ENCODE data around the gene DBF4B. TPM values are rescaled to one million over a fixed set of nuclear protein-coding genes. Genes with fewer than 3 reads are reported as not detected.
A peak's percentile ranks its signal among the peaks of the same experiment; 100 is the strongest.

DBF4B gene
- total and polyA plus RNA-seq, 2 of the 13 experiments (the other 11 are each of a cell fraction or from before 2014, with no cell fraction given), result 11.7 to 13.2 TPM

- TF ChIP-seq PRDM4 (CRISPR knock-in tag; IDR thresholded peaks at IDR 0.05; ENCODE audit: borderline replicate concordance) (no peak), ZNF350 (CRISPR knock-in tag; IDR thresholded peaks at IDR 0.05; ENCODE audit: borderline replicate concordance, low read depth) (peak; percentile 45; the same call in 1 of the 2 replicates), ZNF614 (CRISPR knock-in tag; IDR thresholded peaks at IDR 0.05; ENCODE audit: borderline replicate concordance) (no peak), SNAPC2 (CRISPR knock-in tag; IDR thresholded peaks at IDR 0.05) (no peak), GMEB1 (CRISPR knock-in tag; IDR thresholded peaks at IDR 0.05; ENCODE audit: borderline replicate concordance) (no peak), TBL1XR1 (IDR thresholded peaks at IDR 0.05; ENCODE audit: borderline replicate concordance, low read length, partially characterized antibody) (peak; percentile 86), MYC (CRISPR knock-in tag; IDR thresholded peaks at IDR 0.05; ENCODE audit: borderline replicate concordance) (no peak), ZNF704 (CRISPR knock-in tag; IDR thresholded peaks at IDR 0.05; ENCODE audit: borderline replicate concordance) (no peak), RARG (CRISPR knock-in tag; IDR thresholded peaks at IDR 0.05; ENCODE audit: low read depth) (no peak), TFDP2 (CRISPR knock-in tag; IDR thresholded peaks at IDR 0.05) (no peak), ZNF138 (CRISPR knock-in tag; IDR thresholded peaks at IDR 0.05; ENCODE audit: low read depth) (no peak), ZNF556 (CRISPR knock-in tag; IDR thresholded peaks at IDR 0.05; ENCODE audit: borderline replicate concordance) (no peak), FOXP1 (IDR thresholded peaks at IDR 0.05) (no peak), FOXP1 (CRISPR knock-in tag; IDR thresholded peaks at IDR 0.05) (no peak), ZNF430 (CRISPR knock-in tag; IDR thresholded peaks at IDR 0.05) (0 out of 2 replicates have a peak, but pooled peaks have one; percentile 40), SIN3A (IDR thresholded peaks at IDR 0.05; ENCODE audit: borderline replicate concordance, low read depth, low read length) (no peak), ZNF136 (CRISPR knock-in tag; IDR thresholded peaks at IDR 0.05; ENCODE audit: low read depth) (no peak), ZNF609 (CRISPR knock-in tag; IDR thresholded peaks at IDR 0.05; ENCODE audit: borderline replicate concordance) (no peak)
Observed at GRCh38 chr17:44769647-44770084, 61.2 kb downstream of the DBF4B start (continued).

All from HepG2 (cell line).